ENCODE measurements around the gene F12. TPM values are rescaled to one million over a fixed set of nuclear protein-coding genes. Genes with fewer than 3 reads are reported as not detected.

F12 gene
- total and polyA plus RNA-seq, 2 donors (not counting 1 experiment from before 2014, with no cell fraction given) = 0.10 to 0.50 TPM

GRCh38 chr5:177427919-177428573 is 18.7 kb upstream of the F12 start:
- H3K27ac ChIP-seq (ENCODE audit: insufficient read depth, low read length) = no peak overlapping the region
- H3K9me3 ChIP-seq (ENCODE audit: control insufficient read depth, insufficient read depth, low read depth, low read length) = no peaks in the 10 kb centered on the region
- peaks cover 18% of the 10 kb centered on the region for H3K36me3 ChIP-seq (ENCODE audit: control insufficient read depth, insufficient read depth, low read length)
- H3K4me3 ChIP-seq (replicated peaks in 1 of 4; ENCODE audit: control extremely low read depth in 1 of 4, insufficient read depth in 1 of 4, low read depth in 3 of 4, low read length in 4 of 4) = peak overlapping the region in 2 of 4 experiments; percentile 75 to 76
- no peak overlapping the region for H3K4me2 ChIP-seq (ENCODE audit: extremely low read depth, insufficient read depth, low read length)
- H3K4me1 ChIP-seq (ENCODE audit: control insufficient read depth, extremely low read depth, insufficient read depth, low read length) = peaks cover 12% of the 10 kb centered on the region
- H4K20me1 ChIP-seq (ENCODE audit: control insufficient read depth, extremely low read depth, insufficient read depth, low read length) = no peaks in the 10 kb centered on the region
- TF ChIP-seq, protein P1, sequence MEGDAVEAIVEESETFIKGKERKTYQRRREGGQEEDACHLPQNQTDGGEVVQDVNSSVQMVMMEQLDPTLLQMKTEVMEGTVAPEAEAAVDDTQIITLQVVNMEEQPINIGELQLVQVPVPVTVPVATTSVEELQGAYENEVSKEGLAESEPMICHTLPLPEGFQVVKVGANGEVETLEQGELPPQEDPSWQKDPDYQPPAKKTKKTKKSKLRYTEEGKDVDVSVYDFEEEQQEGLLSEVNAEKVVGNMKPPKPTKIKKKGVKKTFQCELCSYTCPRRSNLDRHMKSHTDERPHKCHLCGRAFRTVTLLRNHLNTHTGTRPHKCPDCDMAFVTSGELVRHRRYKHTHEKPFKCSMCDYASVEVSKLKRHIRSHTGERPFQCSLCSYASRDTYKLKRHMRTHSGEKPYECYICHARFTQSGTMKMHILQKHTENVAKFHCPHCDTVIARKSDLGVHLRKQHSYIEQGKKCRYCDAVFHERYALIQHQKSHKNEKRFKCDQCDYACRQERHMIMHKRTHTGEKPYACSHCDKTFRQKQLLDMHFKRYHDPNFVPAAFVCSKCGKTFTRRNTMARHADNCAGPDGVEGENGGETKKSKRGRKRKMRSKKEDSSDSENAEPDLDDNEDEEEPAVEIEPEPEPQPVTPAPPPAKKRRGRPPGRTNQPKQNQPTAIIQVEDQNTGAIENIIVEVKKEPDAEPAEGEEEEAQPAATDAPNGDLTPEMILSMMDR (conservative IDR thresholded peaks at IDR 0.05 in 1 of 2, IDR thresholded peaks at IDR 0.05 in 1 of 2; ENCODE audit: low read depth in 1 of 2, low read length in 2 of 2) = no peak
- no peak for TF ChIP-seq EZH2 (IDR thresholded peaks at IDR 0.05; ENCODE audit: low read length, missing control alignments)
- no peak overlapping the region for H2AFZ ChIP-seq (ENCODE audit: low read length)
- H3K79me2 ChIP-seq (ENCODE audit: control insufficient read depth, insufficient read depth, low read length) = peaks cover 21% of the 10 kb centered on the region
- H3K9ac ChIP-seq (ENCODE audit: insufficient read depth, low read length) = peak overlapping the region; percentile 23
- DNase-seq (ENCODE audit: low read depth in 2 of 2) = no peak
- H3K27me3 ChIP-seq (ENCODE audit: control insufficient read depth, insufficient read depth, low read length) = no peaks in the 10 kb centered on the region

DNA sequence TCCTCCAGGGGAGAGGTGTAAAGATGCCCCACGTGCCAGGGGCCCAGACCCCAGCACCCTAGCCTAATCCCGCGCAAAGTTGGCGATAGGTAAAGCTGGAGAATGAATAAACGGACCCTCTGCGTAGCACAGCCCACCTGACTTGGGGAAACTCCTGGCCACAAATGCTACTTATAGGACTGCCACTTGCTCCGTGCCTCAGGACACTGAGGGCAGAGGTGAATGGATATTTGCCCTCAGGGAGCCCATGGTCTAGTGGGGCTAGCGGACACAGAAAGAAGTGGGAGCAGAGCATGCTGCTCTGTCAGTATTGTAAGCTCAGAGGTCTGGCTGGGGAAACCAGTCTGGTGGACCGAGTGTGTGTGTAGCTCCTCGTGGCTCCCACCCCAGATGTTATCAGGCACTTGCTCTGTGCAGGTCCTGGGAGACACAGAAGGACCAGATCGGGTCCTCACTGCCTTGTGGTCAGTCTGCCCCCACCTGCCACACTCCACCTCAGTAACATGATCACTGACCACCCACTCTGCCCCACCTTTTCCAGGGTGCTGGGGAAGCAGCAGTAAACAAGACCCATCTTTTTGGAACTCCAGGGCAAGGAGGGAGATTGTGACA is 18.0 kb upstream of the F12 start:
- H3K79me2 ChIP-seq (ENCODE audit: control insufficient read depth, insufficient read depth, low read length) = peaks cover 21% of the 10 kb centered on the region
- peak overlapping the region; percentile 97 for H3K9ac ChIP-seq (ENCODE audit: insufficient read depth, low read length)
- TF ChIP-seq EZH2 (IDR thresholded peaks at IDR 0.05; ENCODE audit: low read length, missing control alignments) = no peak
- TF ChIP-seq, protein P1 (conservative IDR thresholded peaks at IDR 0.05 in 1 of 2, IDR thresholded peaks at IDR 0.05 in 1 of 2; ENCODE audit: low read depth in 1 of 2, low read length in 2 of 2) = no peak
- peak overlapping the region; percentile 75 to 88 (median 82) for H3K4me3 ChIP-seq (replicated peaks in 1 of 4; ENCODE audit: control extremely low read depth in 1 of 4, insufficient read depth in 1 of 4, low read depth in 3 of 4, low read length in 4 of 4)
- H3K27me3 ChIP-seq (ENCODE audit: control insufficient read depth, insufficient read depth, low read length) = no peaks in the 10 kb centered on the region
- H3K36me3 ChIP-seq (ENCODE audit: control insufficient read depth, insufficient read depth, low read length) = peaks cover 11% of the 10 kb centered on the region
- peak overlapping the region; percentile 84 for H3K27ac ChIP-seq (ENCODE audit: insufficient read depth, low read length)
- no peaks in the 10 kb centered on the region for H4K20me1 ChIP-seq (ENCODE audit: control insufficient read depth, extremely low read depth, insufficient read depth, low read length)
- H2AFZ ChIP-seq (ENCODE audit: low read length) = peak overlapping the region; percentile 44
- no peak for DNase-seq (ENCODE audit: low read depth in 2 of 2)
- H3K4me2 ChIP-seq (ENCODE audit: extremely low read depth, insufficient read depth, low read length) = peak overlapping the region; percentile 99
- peaks cover 12% of the 10 kb centered on the region for H3K4me1 ChIP-seq (ENCODE audit: control insufficient read depth, extremely low read depth, insufficient read depth, low read length)
- H3K9me3 ChIP-seq (ENCODE audit: control insufficient read depth, insufficient read depth, low read depth, low read length) = no peaks in the 10 kb centered on the region

DNA sequence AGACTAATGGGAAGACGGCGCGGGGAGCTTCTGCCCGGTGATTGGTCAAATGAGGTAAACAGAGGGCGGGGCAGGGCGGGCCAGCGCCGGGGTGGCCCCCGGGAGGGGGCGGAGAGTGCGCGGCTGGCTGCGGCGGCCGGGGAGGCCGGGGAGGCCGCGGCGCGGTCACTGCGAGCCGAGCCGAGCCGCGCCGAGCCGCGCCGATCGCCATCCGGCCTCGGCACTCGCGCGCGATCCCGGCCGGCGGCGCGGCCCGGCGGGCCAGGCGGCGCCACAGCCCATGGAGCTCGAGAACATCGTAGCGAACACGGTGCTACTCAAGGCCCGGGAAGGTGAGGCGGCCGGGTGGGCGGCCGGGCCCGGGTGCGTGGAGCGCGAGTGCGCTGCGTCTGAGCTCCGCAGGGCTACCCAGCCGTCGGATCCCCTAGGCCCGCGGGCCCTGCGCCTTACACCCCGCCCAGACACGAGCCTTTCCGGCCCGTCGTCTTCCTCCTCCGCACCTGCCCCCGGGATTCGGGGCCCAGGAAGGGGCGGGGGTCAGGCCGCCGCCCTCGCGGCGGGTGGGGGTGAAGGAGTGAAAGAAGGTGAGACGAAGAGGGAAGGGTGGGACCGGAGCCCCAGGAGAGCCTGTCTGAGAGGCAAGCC is 17.3 kb upstream of the F12 start, which contains the start of gene GRK6:
Gene GRK6, plus strand, starts transcription at position 111 of the 645 bp plus-strand sequence. Its CDS starts 170 bp downstream, at position 281.
- H3K4me3 ChIP-seq (replicated peaks in 1 of 4; ENCODE audit: control extremely low read depth in 1 of 4, insufficient read depth in 1 of 4, low read depth in 3 of 4, low read length in 4 of 4) = peak within 1 kb of the TSS; percentile 75 to 88 (median 82)
- DNase-seq (ENCODE audit: low read depth in 2 of 2) = no peak

More for the DNA sequence above, 17.3 kb upstream of the F12 start, which contains the start of gene GRK6:
- H2AFZ ChIP-seq (ENCODE audit: low read length) = peak within 1 kb of the TSS; percentile 86
- H3K79me2 ChIP-seq (ENCODE audit: control insufficient read depth, insufficient read depth, low read length) = peaks cover 21% of the 10 kb centered on the region
- H3K4me1 ChIP-seq (ENCODE audit: control insufficient read depth, extremely low read depth, insufficient read depth, low read length) = peaks cover 12% of the 10 kb centered on the region
- no peaks in the 10 kb centered on the region for H4K20me1 ChIP-seq (ENCODE audit: control insufficient read depth, extremely low read depth, insufficient read depth, low read length)
- H3K27ac ChIP-seq (ENCODE audit: insufficient read depth, low read length) = peak within 1 kb of the TSS; percentile 91
- no peaks in the 10 kb centered on the region for H3K9me3 ChIP-seq (ENCODE audit: control insufficient read depth, insufficient read depth, low read depth, low read length)
- H3K9ac ChIP-seq (ENCODE audit: insufficient read depth, low read length) = peak within 1 kb of the TSS; percentile 97
- TF ChIP-seq EZH2 (IDR thresholded peaks at IDR 0.05; ENCODE audit: low read length, missing control alignments) = no peak
- TF ChIP-seq, protein P1 (conservative IDR thresholded peaks at IDR 0.05 in 1 of 2, IDR thresholded peaks at IDR 0.05 in 1 of 2; ENCODE audit: low read depth in 1 of 2, low read length in 2 of 2) = no peak
- peaks cover 5% of the 10 kb centered on the region for H3K36me3 ChIP-seq (ENCODE audit: control insufficient read depth, insufficient read depth, low read length)
- no peaks in the 10 kb centered on the region for H3K27me3 ChIP-seq (ENCODE audit: control insufficient read depth, insufficient read depth, low read length)
- peak within 1 kb of the TSS; percentile 99 for H3K4me2 ChIP-seq (ENCODE audit: extremely low read depth, insufficient read depth, low read length)

Measured in fibroblast of lung (primary cell).